ENCODE results near the gene UBE2J2. TPM values are rescaled to one million over a fixed set of nuclear protein-coding genes. Genes with fewer than 3 reads are reported as not detected.

UBE2J2 gene
- total and polyA plus RNA-seq, 2 of the 13 experiments (the other 11 are each of a cell fraction or from before 2014, with no cell fraction given) = 25.4 to 29.4 TPM

DNA sequence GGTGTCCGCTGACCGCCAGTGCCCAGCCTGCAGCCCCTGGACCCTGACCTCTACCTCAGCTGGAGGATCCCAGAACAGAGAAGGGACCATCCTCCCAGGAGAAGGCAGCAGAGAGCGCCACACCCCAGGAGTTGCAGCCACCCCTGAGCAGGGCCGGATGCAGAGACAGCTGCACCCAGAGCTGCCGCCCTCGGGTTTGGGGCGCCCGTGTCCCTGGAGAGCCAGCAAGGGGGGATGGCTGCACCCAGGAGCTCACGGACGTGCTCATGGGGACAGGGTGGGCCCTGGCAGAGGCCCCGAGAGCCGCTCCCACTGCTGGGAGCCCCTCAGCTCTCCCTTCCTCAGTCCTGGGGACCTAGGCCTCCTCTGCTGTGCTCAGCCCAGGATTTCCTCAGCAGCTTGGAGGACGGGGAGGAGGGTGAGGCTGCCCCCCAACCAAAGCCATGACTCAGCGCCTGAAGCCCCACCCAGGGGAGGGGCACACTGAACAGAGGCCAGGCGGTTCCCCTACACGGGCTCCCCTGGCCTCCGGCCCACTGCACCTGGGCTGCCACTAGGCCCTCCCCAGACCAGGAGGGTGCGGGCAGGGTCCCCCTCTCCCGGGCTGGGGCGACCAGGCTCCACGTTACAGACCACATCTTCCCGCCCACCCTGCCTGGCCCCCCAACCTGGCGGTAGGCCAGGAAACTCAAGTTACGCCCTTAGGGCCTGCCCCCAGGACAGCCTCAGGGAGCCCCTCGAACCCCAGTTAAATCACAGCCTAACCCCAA is 31.8 kb upstream of the UBE2J2 start (continued):
- TF ChIP-seq, protein P1, sequence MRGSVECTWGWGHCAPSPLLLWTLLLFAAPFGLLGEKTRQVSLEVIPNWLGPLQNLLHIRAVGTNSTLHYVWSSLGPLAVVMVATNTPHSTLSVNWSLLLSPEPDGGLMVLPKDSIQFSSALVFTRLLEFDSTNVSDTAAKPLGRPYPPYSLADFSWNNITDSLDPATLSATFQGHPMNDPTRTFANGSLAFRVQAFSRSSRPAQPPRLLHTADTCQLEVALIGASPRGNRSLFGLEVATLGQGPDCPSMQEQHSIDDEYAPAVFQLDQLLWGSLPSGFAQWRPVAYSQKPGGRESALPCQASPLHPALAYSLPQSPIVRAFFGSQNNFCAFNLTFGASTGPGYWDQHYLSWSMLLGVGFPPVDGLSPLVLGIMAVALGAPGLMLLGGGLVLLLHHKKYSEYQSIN (CRISPR knock-in tag; IDR thresholded peaks at IDR 0.05; ENCODE audit: borderline replicate concordance) = no peak
- TF ChIP-seq MBD4 (IDR thresholded peaks at IDR 0.05; ENCODE audit: borderline replicate concordance, low read length) (no peak), PHF21A (CRISPR knock-in tag; IDR thresholded peaks at IDR 0.05) (peak; percentile 79), ZNF775 (CRISPR knock-in tag; IDR thresholded peaks at IDR 0.05; ENCODE audit: borderline replicate concordance) (no peak), EZH2 (conservative IDR thresholded peaks at IDR 0.05; ENCODE audit: low read depth, low read length) (no peak), ZNF598 (CRISPR knock-in tag; IDR thresholded peaks at IDR 0.05; ENCODE audit: borderline replicate concordance) (no peak), MBNL3 (CRISPR knock-in tag; conservative IDR thresholded peaks at IDR 0.05) (no peak), NCOA2 (CRISPR knock-in tag; IDR thresholded peaks at IDR 0.05) (no peak), ZNF770 (CRISPR knock-in tag; IDR thresholded peaks at IDR 0.05) (peak; percentile 38), SALL2 (CRISPR knock-in tag; IDR thresholded peaks at IDR 0.05) (no peak; the same call in 1 of the 2 replicates), ZNF337 (CRISPR knock-in tag; IDR thresholded peaks at IDR 0.05; ENCODE audit: borderline replicate concordance, low read depth) (no peak), KLF15 (CRISPR knock-in tag; IDR thresholded peaks at IDR 0.05; ENCODE audit: borderline replicate concordance) (no peak), ZNF614 (CRISPR knock-in tag; IDR thresholded peaks at IDR 0.05; ENCODE audit: borderline replicate concordance) (no peak), ZNF234 (CRISPR knock-in tag; conservative IDR thresholded peaks at IDR 0.05) (no peak), SYNCRIP (IDR thresholded peaks at IDR 0.05; ENCODE audit: insufficient read depth, low read depth, low read length) (no peak), SMARCE1 (IDR thresholded peaks at IDR 0.05; ENCODE audit: borderline replicate concordance) (no peak), MAFK (conservative IDR thresholded peaks at IDR 0.05 in 1 of 2, IDR thresholded peaks at IDR 0.05 in 1 of 2; ENCODE audit: low read length in 2 of 2) (peak; percentile 9 to 25; a peak in 2 of 4 replicates), ZNF264 (CRISPR knock-in tag; IDR thresholded peaks at IDR 0.05) (peak; percentile 56; the same call in 1 of the 2 replicates)
- TF ChIP-seq, protein P2, sequence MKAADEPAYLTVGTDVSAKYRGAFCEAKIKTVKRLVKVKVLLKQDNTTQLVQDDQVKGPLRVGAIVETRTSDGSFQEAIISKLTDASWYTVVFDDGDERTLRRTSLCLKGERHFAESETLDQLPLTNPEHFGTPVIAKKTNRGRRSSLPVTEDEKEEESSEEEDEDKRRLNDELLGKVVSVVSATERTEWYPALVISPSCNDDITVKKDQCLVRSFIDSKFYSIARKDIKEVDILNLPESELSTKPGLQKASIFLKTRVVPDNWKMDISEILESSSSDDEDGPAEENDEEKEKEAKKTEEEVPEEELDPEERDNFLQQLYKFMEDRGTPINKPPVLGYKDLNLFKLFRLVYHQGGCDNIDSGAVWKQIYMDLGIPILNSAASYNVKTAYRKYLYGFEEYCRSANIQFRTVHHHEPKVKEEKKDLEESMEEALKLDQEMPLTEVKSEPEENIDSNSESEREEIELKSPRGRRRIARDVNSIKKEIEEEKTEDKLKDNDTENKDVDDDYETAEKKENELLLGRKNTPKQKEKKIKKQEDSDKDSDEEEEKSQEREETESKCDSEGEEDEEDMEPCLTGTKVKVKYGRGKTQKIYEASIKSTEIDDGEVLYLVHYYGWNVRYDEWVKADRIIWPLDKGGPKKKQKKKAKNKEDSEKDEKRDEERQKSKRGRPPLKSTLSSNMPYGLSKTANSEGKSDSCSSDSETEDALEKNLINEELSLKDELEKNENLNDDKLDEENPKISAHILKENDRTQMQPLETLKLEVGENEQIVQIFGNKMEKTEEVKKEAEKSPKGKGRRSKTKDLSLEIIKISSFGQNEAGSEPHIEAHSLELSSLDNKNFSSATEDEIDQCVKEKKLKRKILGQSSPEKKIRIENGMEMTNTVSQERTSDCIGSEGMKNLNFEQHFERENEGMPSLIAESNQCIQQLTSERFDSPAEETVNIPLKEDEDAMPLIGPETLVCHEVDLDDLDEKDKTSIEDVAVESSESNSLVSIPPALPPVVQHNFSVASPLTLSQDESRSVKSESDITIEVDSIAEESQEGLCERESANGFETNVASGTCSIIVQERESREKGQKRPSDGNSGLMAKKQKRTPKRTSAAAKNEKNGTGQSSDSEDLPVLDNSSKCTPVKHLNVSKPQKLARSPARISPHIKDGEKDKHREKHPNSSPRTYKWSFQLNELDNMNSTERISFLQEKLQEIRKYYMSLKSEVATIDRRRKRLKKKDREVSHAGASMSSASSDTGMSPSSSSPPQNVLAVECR (CRISPR knock-in tag; IDR thresholded peaks at IDR 0.05; ENCODE audit: borderline replicate concordance) = no peak; the same call in 1 of the 2 replicates
- TF ChIP-seq, protein P3, sequence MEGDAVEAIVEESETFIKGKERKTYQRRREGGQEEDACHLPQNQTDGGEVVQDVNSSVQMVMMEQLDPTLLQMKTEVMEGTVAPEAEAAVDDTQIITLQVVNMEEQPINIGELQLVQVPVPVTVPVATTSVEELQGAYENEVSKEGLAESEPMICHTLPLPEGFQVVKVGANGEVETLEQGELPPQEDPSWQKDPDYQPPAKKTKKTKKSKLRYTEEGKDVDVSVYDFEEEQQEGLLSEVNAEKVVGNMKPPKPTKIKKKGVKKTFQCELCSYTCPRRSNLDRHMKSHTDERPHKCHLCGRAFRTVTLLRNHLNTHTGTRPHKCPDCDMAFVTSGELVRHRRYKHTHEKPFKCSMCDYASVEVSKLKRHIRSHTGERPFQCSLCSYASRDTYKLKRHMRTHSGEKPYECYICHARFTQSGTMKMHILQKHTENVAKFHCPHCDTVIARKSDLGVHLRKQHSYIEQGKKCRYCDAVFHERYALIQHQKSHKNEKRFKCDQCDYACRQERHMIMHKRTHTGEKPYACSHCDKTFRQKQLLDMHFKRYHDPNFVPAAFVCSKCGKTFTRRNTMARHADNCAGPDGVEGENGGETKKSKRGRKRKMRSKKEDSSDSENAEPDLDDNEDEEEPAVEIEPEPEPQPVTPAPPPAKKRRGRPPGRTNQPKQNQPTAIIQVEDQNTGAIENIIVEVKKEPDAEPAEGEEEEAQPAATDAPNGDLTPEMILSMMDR (CRISPR knock-in tag; IDR thresholded peaks at IDR 0.05) = peak; percentile 66

Measured in HepG2 (cell line).